H9 (cell line): ENCODE results near the gene SIK2. TPM values are rescaled to one million over a fixed set of nuclear protein-coding genes. Genes with fewer than 3 reads are reported as not detected.
A peak's percentile ranks its signal among the peaks of the same experiment; 100 is the strongest.

Experiments used
- DNase-seq: peaks from one replicate; pipeline ENCODE4 v3.0.0-alpha.2; 2017
- H2AFZ ChIP-seq: one replicate; pipeline ENCODE4 v1.6.1; 2013; ENCODE audit warnings: mild to moderate bottlenecking, low read length, control low read depth, moderate library complexity
- H2AK5ac ChIP-seq: 2 replicates; pipeline ENCODE4 v1.6.1; 2013; ENCODE audit warnings: low read length, control low read depth, mixed read lengths; ENCODE audit not compliant: insufficient read length
- H2BK120ac ChIP-seq: one replicate; pipeline ENCODE4 v1.6.1; 2013; ENCODE audit warnings: low read depth, mild to moderate bottlenecking, low read length, control low read depth, inconsistent platforms; ENCODE audit not compliant: poor library complexity, severe bottlenecking
- H2BK12ac ChIP-seq: 2 replicates; pipeline ENCODE4 v1.6.1; 2013; ENCODE audit warnings: low read length, control low read depth, mixed read lengths, low read depth; ENCODE audit not compliant: insufficient read length
- H2BK15ac ChIP-seq: 2 replicates; pipeline ENCODE4 v1.6.1; 2013; ENCODE audit warnings: low read depth, low read length, control low read depth
- H2BK20ac ChIP-seq: one replicate; pipeline ENCODE4 v1.6.1; 2013; ENCODE audit warnings: low read depth, mild to moderate bottlenecking, low read length, control low read depth, inconsistent platforms; ENCODE audit not compliant: poor library complexity, severe bottlenecking
- H2BK5ac ChIP-seq: 2 replicates; pipeline ENCODE4 v1.6.1; 2013; ENCODE audit warnings: low read length, control low read depth, mixed read lengths; ENCODE audit not compliant: insufficient read length
- H3K14ac ChIP-seq: 2 replicates; pipeline ENCODE4 v1.6.1; 2013; ENCODE audit warnings: low read length, control low read depth; ENCODE audit not compliant: insufficient read depth
- H3K18ac ChIP-seq: 2 replicates; pipeline ENCODE4 v1.6.1; 2013; ENCODE audit warnings: low read depth, mild to moderate bottlenecking, mixed read lengths, low read length, control low read depth; ENCODE audit not compliant: insufficient read length
- H3K23ac ChIP-seq: 2 replicates; pipeline ENCODE4 v1.6.1; 2013; ENCODE audit warnings: low read length, control low read depth, mixed read lengths, low read depth; ENCODE audit not compliant: insufficient read length
- H3K23me2 ChIP-seq: 2 replicates; pipeline ENCODE4 v1.6.1; 2013; ENCODE audit warnings: low read depth, mild to moderate bottlenecking, mixed read lengths, low read length, control low read depth; ENCODE audit not compliant: insufficient read length, poor library complexity, severe bottlenecking
- H3K27ac ChIP-seq: 2 replicates; pipeline ENCODE4 v1.5.1; 2013; ENCODE audit warnings: low read length, control low read depth, mixed read lengths, low read depth; ENCODE audit not compliant: insufficient read length
- H3K27me3 ChIP-seq: 2 replicates; pipeline ENCODE4 v1.6.1; 2013; ENCODE audit warnings: low read length, control low read depth, inconsistent platforms; ENCODE audit not compliant: insufficient read depth
- H3K4ac ChIP-seq: 2 replicates; pipeline ENCODE4 v1.6.1; 2013; ENCODE audit warnings: low read depth, mild to moderate bottlenecking, control low read depth, inconsistent platforms, low read length, moderate library complexity
- H3K4me1 ChIP-seq: 2 replicates; pipeline ENCODE4 v1.6.1; 2013; ENCODE audit warnings: low read length, control low read depth, inconsistent platforms; ENCODE audit not compliant: insufficient read depth
- H3K4me2 ChIP-seq: 2 replicates; pipeline ENCODE4 v1.6.1; 2013; ENCODE audit warnings: low read length, control low read depth, mixed read lengths; ENCODE audit not compliant: insufficient read length, insufficient read depth
- H3K56ac ChIP-seq: 2 replicates; pipeline ENCODE4 v1.6.1; 2013; ENCODE audit warnings: low read depth, mild to moderate bottlenecking, mixed read lengths, low read length, control low read depth; ENCODE audit not compliant: insufficient read length
- H3K79me1 ChIP-seq: 2 replicates; pipeline ENCODE4 v1.6.1; 2013; ENCODE audit warnings: low read depth, mild to moderate bottlenecking, moderate library complexity, low read length, control low read depth, inconsistent platforms; ENCODE audit not compliant: insufficient read depth, poor library complexity, severe bottlenecking
- H3K79me2 ChIP-seq: 2 replicates; pipeline ENCODE4 v1.6.1; 2013; ENCODE audit warnings: low read length, control low read depth, inconsistent platforms; ENCODE audit not compliant: insufficient read depth
- H3K9ac ChIP-seq: 2 replicates; pipeline ENCODE4 v1.6.1; 2013; ENCODE audit warnings: low read length, control low read depth, mixed read lengths; ENCODE audit not compliant: insufficient read length; ENCODE audit errors: extremely low read depth
- H3K9me3 ChIP-seq: one replicate; pipeline ENCODE4 v1.6.1; 2013; ENCODE audit warnings: low read depth, low read length, inconsistent platforms; ENCODE audit not compliant: control insufficient read depth
- H3T11ph ChIP-seq: one replicate; pipeline ENCODE4 v1.6.1; 2013; ENCODE audit warnings: mild to moderate bottlenecking, low read length, control low read depth, inconsistent platforms
- H4K20me1 ChIP-seq: one replicate; pipeline ENCODE4 v1.6.1; 2013; ENCODE audit not compliant: control insufficient read depth, insufficient read length, insufficient read depth
- H4K5ac ChIP-seq: 2 replicates; pipeline ENCODE4 v1.6.1; 2013; ENCODE audit warnings: low read depth, mild to moderate bottlenecking, mixed read lengths, low read length, control low read depth; ENCODE audit not compliant: insufficient read length
- H4K8ac ChIP-seq: replicated peaks from 2 replicates; pipeline ENCODE4 v1.6.1; 2013; ENCODE audit warnings: low read length, control low read depth, mixed read lengths, low read depth; ENCODE audit not compliant: insufficient read length
- H4K91ac ChIP-seq: 2 replicates; pipeline ENCODE4 v1.6.1; 2013; ENCODE audit warnings: low read depth, mild to moderate bottlenecking, moderate library complexity, mixed read lengths, low read length, control low read depth; ENCODE audit not compliant: insufficient read length
- H3K27ac Mint-ChIP-seq, 3 experiments: 2 replicates in 2 of 3; 3 replicates in 1 of 3; pipeline ENCODE4 v1.8.0; 2020 to 2021; ENCODE audit warnings: mixed read lengths in 3 of 3, mild to moderate bottlenecking in 1 of 3, moderate library complexity in 1 of 3
- H3K27me3 Mint-ChIP-seq: 2 replicates; pipeline ENCODE4 v1.8.0; 2021; ENCODE audit warnings: low read depth, mild to moderate bottlenecking, moderate library complexity, mixed read lengths
- H3K36me3 Mint-ChIP-seq, 3 experiments: 2 replicates in 2 of 3; 3 replicates in 1 of 3; pipeline ENCODE4 v1.8.0; 2020 to 2021; ENCODE audit warnings: low read depth in 3 of 3, mixed read lengths in 3 of 3; ENCODE audit not compliant: insufficient read depth in 1 of 3
- H3K4me1 Mint-ChIP-seq, 2 experiments: 2 replicates each; pipeline ENCODE4 v1.8.0; 2020; ENCODE audit warnings: mixed read lengths in 2 of 2
- H3K4me3 Mint-ChIP-seq, 2 experiments: 2 replicates in 1 of 2; 3 replicates in 1 of 2; pipeline ENCODE4 v1.8.0; 2020 to 2021; ENCODE audit warnings: mild to moderate bottlenecking in 2 of 2, mixed read lengths in 2 of 2, moderate library complexity in 1 of 2
- H3K9me3 Mint-ChIP-seq, 2 experiments: 2 replicates in 1 of 2; 3 replicates in 1 of 2; pipeline ENCODE4 v1.8.0; 2020; ENCODE audit warnings: mild to moderate bottlenecking in 2 of 2, mixed read lengths in 2 of 2, moderate library complexity in 1 of 2
- CTCF ChIP-seq: fragments of 200-600 bp; sonication (generic); conservative IDR thresholded peaks from 3 replicates; pipeline ENCODE4 v1.8.0; 2021; ENCODE audit warnings: antibody characterized with exemption, mild to moderate bottlenecking
- WGBS: extraction: QIAGEN DNeasy Blood & Tissue Kit; methylation state at CpG from one replicate; pipeline ENCODE4 v1.1.7; 2013; ENCODE audit warnings: missing lambda C conversion rate, low lambda C conversion rate, mixed read lengths; ENCODE audit not compliant: insufficient read length; ENCODE audit errors: extremely low coverage; 5-methylcytosine and 5-hydroxymethylcytosine counted together
- total RNA-seq: library from RNA; stranded (reverse); gene quantifications from 2 replicates; pipeline ENCODE4 v1.2.1, GENCODE V29; 2021

The SIK2 gene
- total RNA-seq, 1 experiment from 2014 or later = 7.5 TPM

- peaks cover 33 to 34% of the 10 kb centered on the region in 2 experiments for H3K4me1 Mint-ChIP-seq
- peak; percentile 43; the same call in 2 of the 3 replicates for TF ChIP-seq CTCF
- Histone ChIP-seq H3K14ac (no peak overlapping the region), H4K8ac (no peak overlapping the region), H3T11ph (no peak overlapping the region), H3K79me2 (no peaks in the 10 kb centered on the region), H3K27me3 (no peaks in the 10 kb centered on the region), H3K27ac (no peak overlapping the region), H2AK5ac (no peak overlapping the region), H4K5ac (no peak overlapping the region), H2BK20ac (no peak overlapping the region), H3K23me2 (no peaks in the 10 kb centered on the region), H3K23ac (no peak overlapping the region), H3K4me2 (no peak overlapping the region), H4K20me1 (no peaks in the 10 kb centered on the region), H2BK15ac (no peak overlapping the region), H4K91ac (no peak overlapping the region), H3K4me1 (peaks cover 6% of the 10 kb centered on the region; the same call in 1 of the 2 replicates), H3K18ac (no peak overlapping the region), H2BK12ac (no peak overlapping the region), H3K79me1 (no peaks in the 10 kb centered on the region), H3K4ac (no peak overlapping the region), H3K56ac (no peak overlapping the region), H3K9ac (no peak overlapping the region), H3K9me3 (no peaks in the 10 kb centered on the region), H2AFZ (no peak overlapping the region), H2BK5ac (no peak overlapping the region), H2BK120ac (no peak overlapping the region)
- no peaks in the 10 kb centered on the region for H3K9me3 Mint-ChIP-seq
- DNase-seq = no peak
- WGBS = no CpG with 5 or more reads among the region's 7 CpGs
- no peak overlapping the region; a peak in 2 of 7 replicates for H3K27ac Mint-ChIP-seq
- H3K36me3 Mint-ChIP-seq = no peaks in the 10 kb centered on the region
- H3K27me3 Mint-ChIP-seq = no peaks in the 10 kb centered on the region
- no peak overlapping the region for H3K4me3 Mint-ChIP-seq
Measured at GRCh38 chr11:111566324-111566723, 35.9 kb upstream of the SIK2 start.
